Activated naive CD8-positive, alpha-beta T cell treated with anti-CD3 and anti-CD28 coated beads, Interleukin-2, amount 50 U/mL, for 16 hours (primary cell): ENCODE measurements around the gene STRBP.

ENCODE experiments used
- DNase-seq: peaks from one replicate; pipeline ENCODE4 v3.0.0-alpha.2; 2020; ENCODE audit warnings: low read depth, low spot score

The STRBP gene

DNA sequence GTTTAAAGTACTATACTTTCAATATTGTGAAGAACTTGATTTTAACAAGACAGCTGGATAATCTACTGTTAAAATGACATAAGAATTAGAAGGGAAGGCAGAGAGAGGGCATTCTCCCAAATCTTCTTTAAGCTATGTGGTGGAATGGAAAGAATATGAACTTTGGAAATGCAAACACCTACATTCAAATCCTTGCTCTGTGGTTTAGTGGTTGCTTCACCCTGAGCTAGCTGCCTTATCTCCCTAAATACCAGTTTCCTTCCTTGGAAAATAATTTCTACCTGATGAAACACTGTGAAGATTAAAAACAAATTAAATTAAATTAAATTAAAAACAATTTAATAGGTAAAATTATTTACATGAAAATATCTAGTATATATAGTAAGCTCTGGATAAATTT, 136.4 kb downstream of the STRBP start:
- DNase-seq, result no peak

DNA sequence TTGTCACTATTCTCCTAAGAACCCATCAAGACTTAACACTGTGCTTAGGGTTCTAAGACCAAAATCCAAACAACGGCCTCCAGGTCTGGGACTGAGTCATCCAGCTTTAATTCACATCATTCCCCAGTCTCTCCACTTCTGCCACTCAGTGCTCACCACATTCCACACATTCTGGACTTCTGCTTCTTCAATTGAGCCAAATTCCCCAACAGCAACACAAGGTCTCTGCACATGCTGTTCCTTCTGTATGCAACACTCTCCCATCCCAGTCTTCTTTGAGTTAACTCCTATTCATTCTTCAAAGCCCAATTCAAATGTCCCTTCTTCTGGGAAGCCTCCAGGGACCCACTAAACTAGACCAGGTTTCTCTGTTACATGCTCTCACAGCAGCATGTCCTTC, 137.1 kb downstream of the STRBP start:
- no peak for DNase-seq

DNA sequence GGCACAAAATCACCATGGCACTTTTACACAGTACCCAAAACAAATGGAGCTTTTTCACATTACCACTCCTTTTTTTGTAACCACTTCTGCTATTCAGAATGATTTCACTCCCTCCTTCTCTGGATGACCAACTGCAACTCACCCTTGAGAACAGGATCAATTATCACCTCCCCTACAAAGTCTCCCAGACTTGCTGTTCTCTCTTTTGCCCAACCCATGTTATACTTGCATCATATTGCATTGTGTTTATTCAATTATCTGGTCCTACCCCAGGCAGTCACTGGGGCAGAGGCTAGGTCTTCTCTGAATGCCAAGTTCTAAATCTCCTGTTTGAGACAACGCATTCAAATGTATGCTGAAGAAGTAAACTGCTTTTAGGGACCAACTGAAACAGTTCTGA, 139.0 kb downstream of the STRBP start:
- DNase-seq, result no peak

DNA sequence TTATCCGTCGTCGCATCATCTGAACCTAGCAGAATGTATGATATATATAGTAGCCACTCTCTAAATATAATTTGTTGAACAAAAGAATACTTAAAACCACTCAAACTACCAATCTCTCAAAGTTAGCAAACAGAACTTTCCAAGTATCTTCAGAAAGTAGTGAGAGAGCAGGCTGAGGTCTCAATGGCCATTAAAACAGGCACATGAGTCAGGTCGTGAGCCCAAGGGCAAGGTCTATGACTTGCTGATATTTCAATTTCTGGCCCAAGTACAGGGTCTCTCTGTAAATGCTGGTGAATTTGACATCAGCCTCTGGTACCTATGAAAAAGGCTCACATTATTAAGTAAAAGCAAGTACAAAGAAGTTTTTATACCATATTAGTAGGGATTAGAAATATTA, 139.8 kb downstream of the STRBP start:
- DNase-seq, result no peak

DNA sequence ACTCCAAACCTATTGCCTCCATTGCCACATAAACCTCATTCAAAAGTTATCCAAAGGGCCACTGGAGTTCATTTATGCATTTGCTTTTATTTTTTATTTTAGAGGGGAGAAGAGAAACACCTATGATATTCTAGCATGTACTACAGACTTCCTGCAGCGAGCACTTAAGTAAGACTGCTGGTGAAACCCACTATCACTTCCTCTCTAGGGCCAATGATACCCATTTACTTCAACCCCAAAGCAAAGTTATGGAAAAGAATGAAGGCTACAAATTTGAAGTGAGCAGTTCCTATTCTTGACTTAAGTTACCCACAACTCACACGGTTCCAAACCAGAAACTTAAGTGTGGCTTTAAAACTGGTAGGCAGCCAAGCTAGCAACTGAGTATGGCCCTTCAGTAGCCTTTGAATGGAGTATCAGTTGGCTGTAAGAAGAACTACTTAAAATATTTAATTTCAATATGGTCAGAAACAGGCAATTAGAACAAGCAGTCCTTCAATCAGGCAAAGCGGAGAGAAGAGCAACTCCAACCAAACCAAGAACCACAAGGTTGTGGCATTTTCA, 140.8 kb downstream of the STRBP start:
- DNase-seq, result no peak

DNA sequence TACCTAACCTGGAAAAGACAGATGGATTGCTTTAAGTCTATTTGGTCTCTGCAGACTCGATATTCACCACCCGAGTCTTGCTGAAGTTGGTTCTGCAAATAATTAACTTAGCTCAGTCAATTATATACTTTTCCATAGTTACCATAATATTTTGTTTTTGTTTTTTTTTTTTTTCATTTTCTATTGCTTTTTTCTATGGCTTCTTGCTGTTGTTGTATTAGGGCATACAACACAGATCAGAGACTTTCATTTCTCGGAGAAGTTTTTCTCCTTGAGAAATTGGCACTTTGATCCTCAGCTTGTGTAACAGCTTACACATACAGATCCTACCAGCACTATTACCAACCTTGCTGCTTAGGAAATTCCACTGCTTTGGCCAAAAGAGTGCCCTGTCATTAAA, 146.9 kb downstream of the STRBP start:
- DNase-seq, result no peak

DNA sequence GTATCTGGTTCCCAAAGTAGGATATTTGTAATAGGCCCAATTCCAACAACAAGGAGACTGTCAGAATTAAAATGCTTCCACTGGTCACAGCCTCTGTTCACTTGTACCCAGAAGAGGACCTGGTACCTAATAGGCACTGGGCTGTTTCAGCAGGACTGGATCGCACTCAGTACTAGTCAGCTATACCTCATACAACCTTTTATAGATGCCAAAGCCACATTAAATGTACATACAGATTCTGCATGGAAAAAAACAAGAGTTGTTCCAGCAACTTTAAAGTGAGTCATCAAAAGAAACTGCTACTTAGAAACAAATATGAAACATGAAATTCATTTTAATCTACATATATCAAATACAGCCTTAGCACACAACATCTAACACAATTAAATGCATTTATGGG, 147.4 kb downstream of the STRBP start:
- no peak for DNase-seq

DNA sequence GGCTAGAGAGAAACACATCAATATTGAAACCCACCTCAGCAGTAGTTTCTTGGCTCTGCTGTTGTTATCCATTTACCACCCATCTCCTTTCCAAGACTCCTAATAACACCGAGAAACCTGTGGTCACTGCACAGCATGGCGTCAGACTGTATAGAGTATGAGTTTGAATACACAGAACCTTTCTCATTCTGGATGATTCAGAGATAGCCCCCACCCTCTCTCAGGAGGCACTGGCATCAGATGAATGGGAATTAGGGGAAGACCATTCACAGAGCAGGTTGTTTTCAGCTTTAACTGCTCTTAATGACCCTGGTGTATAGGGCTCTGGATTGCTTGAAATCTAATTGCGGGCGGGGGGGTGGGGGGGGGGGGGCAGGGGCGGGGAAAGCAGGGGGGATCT, 148.3 kb downstream of the STRBP start:
- DNase-seq, result no peak

DNA sequence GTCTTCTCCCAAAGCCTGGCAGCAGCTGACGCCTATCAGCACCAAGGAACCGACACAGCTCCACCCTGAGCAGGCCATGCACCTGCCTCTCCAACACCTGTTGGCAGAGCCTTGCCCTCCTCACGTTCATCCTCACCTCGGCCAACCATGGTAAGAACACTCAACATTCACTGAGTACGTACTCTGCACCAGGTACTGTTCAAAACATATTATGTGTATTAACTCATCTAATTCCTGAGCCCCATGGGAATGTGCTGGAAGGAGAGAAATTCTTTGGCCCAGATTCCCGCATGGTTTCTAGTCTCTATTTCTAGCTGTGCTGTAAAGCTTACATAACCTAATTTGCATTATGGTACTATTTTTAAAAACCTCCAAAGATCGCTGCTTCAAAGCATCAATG, 148.8 kb downstream of the STRBP start:
- DNase-seq, result no peak

DNA sequence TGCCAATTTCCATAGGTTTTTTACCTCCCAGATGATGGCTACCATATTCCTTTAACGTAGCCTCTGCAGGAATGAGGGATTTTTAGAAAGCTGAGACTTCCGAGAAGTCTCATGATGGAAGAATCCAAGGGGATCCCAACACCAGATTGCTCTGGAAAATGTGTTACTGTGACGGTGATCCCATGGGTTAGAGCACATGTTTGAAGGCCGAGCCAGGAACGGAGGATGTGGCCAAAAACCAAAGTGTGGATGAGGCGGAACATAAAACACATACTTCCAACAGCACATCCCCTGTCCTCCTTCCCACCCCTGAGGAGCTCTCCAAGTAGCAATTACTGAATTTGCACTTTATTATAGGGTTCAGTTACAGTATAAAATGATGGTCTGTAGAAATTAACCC, 152.3 kb downstream of the STRBP start:
- DNase-seq, result no peak

DNA sequence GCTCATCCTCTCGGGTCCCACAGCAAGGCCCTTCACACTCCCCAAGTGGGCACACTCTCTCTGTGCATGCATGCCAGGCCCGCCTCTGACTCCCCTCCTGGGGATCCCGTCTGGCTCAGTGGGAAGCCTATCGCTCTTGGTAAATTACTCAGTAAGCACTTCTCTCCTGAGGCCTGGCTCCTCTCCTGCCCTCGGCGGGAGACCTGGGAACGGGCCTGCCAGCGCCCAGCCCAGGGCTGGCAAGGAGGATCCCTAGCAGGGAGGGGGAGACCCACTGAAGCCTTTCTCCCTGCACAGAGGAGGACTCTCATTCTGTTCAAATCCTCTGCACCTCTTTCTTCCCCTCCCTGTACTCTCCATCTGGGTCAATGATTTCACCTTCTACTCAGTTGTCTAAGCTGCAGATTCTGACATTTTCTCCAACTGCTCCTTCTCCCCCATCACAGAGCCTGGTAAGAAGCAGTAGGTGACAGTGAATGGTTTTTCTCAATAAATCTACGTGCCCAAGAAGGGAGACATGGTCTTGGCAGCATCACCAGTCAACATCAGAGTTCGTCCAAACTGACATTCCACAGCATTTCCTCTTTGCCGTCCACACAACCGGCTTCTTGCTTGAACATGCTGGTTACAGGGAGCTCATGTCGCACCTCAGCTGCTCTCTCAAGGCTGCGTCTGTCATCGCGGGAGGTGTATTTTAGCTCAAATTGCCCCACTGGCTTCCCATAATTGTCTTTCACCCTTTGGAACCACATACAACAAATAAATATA, 153.1 kb downstream of the STRBP start:
- no peak for DNase-seq

DNA sequence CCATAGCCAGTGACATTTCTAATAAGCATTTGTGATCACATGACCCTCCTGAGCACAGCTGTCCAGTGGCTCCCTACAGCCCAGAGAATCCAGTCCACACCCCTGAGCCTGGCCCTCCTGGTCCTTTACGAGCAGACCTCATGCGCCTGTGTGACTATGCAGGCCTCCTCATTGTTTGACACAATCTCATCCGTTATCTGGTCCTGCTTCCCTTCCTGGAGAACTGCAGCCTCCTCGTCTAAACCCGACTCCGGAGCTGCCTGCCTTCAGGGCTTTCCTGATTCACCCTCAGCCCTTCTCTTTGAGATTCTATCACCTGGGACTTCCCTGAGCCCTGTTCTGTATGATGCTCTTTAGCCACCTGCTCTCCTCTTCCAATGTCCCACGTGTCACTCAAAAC, 155.2 kb downstream of the STRBP start:
- no peak for DNase-seq

DNA sequence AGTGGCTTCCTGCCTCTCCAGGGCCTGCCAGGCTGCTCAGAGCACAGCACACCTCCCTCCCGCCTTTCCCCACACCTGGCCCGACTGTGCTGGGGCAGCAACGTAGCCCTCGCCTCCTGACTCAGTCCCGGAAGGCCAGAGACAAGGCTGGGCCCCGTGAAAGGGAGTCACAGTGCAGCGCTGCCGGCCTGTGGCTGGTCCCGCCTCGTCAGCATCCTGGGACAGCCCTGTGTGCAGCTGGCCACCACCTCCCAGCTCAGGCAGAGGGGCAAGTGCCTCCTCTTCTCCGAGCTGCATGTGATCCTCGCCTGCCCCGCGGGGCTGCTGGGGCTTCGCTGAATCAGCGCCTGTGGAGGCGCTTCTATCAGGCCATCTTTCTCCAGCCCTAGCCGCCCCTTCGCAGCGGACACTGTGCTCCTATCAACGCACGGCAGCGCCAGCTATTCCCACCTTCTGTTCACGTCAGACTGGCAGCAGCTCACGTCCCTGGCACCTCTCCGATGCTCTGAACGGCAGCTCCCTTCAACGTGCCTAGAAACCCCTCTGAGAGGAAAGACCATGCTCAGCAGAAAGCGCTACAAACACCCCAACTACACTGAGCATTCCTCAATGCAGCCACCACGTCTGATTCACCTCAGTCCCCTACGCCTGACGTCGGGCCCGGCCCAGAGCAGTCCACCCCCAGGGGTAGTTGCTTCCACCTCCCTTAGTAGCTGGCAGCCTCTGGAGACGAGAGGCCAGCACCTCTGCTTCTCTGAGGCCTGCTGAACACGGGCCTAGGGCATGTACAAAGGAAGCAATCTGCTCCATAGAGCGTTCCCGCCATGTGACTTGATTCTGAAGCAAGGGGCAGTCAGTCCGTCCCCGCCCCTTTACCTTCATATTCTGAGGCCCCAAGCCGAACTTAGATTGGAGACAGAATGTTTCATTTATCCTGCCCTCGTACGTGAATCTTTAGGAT, 156.1 kb downstream of the STRBP start:
- DNase-seq, result no peak

DNA sequence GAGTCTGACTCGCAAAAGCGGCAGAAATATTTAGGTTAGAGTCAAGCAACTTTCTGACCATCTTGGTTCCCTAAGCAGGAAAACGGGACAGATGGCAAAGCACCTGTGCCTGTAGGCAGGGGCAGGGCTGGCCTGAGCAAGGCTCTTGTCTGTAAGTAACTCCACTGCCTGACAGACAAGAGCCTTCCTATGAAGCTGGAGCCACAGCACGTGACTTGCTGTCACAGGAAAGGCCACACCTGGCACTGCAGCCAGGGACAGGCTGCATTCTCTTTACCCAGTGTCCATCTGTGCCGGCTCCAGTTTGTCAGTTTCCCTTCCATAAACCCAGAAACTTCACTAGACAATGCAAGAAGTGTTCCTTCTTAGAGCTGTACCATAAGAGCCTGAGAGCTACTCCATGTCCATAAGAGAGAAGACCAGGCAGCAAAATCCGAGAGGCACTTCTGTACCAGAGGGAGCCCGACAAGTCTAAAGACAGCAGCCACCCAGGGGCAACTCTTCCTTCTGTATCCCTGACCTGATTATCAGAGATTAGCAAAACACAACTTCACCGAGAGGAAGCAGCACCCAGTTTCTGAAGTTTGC, 156.9 kb downstream of the STRBP start:
- DNase-seq, result no peak

DNA sequence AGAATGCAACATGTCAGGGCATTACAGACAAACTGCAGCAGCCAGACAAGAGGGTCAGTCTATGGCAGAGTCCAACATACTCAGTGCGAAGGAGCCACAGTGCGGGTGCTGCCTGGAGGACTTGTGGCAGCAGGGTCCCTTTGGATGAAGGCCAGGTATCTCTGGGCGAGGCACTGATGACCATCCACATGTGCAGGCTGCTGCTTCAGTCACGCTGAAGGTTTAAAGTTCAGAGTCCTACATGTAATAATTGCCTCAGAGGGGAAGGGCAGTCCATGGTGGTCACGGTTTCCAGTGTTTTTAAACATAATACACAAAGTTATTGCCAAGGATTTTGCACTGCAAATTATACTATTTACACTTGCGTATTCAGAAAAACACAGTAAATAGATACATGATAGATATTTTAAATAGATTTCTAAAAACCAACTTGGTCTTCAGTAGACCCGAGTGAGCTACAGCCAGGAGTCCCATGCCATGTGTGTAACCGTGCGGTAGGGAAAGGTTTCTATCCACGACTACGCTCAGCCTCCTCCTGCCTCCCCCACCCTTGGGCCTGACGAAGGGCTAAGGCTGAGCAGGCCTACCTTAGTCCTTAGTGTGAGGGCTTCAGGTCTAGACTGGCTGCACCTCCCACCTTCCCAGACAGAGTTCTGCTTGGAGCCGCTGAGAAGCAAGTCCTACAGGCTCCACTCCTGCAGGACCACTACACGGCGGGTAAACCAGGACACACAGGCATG, 158.7 kb downstream of the STRBP start:
- no peak for DNase-seq

DNA sequence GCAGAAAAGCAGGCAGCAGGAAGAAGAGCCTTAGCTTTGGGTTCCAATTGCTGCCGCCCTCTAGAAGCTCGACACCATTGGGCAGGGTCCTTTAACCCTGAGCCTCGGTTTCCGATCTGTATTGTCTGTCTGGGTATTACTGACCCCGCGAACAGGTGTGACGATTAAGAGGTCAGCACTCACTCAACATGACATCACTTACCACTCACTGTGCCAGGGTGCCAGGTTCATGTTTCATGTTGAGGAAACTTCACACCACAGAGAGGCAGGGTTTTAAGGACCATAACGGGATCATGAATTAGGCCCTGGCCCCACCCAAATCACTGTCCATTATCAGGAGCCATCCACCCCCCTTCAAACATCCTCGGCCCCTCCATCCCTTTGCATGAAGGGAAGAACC, 159.4 kb downstream of the STRBP start:
- DNase-seq, result no peak

DNA sequence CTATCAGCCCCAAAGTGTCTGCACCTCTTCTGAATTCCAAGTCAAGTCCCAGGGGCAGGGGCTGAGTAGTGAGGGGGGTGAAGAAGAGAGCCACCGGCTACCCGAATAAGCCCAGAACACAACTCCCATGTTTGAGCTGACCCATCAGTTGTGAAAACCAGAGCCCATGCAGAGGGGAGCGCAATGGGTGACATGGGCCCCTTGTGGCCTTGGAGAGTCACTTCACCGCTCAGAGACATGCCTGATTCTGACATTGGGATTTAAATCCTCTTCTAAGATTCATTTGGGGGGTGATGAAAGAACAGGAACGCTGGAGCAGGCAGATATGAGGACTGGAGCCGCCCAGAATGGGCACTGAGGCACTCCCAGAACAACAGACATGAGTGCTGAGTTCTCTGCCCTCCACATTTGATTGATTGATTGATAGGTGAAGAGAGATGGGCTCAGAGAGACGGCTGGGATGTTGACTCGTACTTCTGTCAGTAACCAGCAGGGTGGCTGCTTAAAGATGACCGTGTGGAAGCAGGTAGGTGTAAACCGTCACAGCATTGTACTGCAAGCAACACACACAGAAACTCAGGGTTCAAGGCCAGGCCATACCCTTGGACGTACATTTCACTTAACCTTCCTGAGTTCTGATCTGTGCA, 160.6 kb downstream of the STRBP start:
- no peak for DNase-seq

DNA sequence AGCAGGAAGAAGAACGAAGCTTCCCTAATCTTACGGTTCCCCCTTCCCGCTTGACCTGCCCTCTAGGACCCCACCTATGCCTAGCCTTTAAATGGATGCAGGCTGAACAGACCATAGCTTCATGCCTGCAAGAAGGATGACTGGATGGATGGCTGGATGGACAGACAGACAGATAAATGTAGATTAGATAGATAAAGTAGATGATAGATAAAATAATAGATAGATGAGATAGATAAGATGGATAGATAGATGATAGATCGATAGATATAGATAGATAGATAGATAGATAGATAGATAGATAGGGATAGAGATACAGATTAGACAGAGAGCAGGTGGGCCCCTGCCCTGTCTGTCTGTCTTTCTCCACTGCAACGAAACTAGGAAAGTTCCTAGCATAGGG, 162.9 kb downstream of the STRBP start:
- DNase-seq, result no peak

DNA sequence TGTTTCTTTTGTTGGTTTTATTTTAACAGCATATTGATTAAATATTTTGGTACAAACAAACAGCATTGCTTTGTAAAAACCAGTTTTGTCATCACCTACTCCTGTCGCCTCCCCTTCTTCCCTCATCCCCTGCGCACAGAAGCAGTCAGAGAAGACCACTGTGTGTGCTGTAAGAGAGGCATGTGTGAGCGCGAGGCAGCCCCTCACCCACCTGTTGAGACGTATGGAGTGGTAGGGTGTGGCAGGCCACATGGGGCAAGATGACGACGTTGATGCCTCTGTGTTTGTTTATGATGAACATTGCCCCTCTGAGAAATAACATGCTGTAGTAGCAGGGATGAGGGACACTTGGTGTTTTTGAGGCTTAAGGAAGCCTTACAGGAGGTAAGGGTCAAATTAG, 163.6 kb downstream of the STRBP start:
- DNase-seq, result no peak

DNA sequence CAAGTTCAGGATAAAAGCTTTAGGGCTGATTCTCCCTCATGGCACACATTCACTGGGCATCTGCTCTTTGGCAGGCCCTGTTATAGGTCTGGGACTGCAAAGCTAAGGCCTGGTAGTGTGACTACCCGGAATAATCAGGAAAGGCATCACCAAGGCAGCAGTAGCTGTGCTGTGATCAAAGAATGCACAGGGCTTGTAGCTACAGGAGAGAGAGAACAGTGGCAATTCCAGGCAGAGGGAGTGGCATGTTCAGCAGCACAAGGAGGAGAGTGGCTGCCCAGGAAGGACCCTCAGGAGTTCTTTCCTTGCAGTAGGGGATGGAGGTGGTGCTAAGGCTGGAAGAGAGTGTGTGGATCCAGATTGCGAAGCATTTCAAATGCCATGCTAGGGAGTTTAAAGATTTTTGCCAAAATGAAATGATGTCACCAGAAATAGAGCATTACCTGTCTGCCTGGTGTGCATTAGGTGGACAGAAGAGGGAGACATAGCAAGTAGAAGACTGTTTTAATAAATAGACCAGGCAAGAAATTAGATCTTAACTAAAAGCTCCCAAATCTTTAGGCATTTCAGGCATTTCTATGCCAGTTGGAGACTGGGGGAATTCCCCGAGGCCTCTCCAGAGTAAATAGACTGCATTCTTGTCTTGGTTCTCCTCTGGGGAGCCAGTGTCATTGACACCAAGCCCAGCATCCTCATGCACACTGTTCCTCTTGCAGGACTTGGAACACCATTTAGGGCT, 165.8 kb downstream of the STRBP start:
- DNase-seq, result no peak
